ENCODE data around the gene NQO2. TPM values are rescaled to one million over a fixed set of nuclear protein-coding genes. Genes with fewer than 3 reads are reported as not detected.

Gene NQO2
- total RNA-seq, 2 donors from 2014 or later = 25.1 to 29.3 TPM

DNA sequence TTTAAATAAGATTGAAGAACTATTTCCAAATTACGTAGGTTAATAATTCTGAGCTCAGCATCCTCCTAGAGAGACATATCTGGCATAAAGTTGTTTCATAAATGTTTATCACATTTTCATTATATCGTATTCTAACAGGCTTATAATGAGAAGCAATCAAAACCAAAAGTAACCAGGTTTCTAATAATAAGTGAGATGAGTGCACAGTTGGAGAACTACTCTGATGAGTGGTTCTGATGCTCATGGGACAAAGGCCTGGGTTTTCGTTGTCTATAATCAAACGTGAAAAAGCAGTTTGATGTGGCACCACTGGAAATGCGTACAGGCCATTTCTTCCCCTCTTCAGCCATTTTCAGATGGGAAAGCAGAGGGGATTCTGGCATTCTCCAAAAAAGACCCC is 23.6 kb upstream of the NQO2 start:
- Mint-ChIP-seq H3K36me3 (ENCODE audit: low read depth) (no peaks in the 10 kb centered on the region), H3K4me1 (no peaks in the 10 kb centered on the region), H3K27me3 (peaks cover 14% of the 10 kb centered on the region), H3K9me3 (no peaks in the 10 kb centered on the region), H3K4me3 (no peak overlapping the region), H3K27ac (peak overlapping the region; percentile 59)
- no peak for ATAC-seq (replicated peaks)

- ATAC-seq (replicated peaks) = peak; percentile 59
- H3K36me3 Mint-ChIP-seq (ENCODE audit: low read depth) = no peaks in the 10 kb centered on the region
- H3K4me3 Mint-ChIP-seq = peak overlapping the region; percentile 25
- no peaks in the 10 kb centered on the region for H3K9me3 Mint-ChIP-seq
- H3K27ac Mint-ChIP-seq = peak overlapping the region; percentile 59
- H3K27me3 Mint-ChIP-seq = peaks cover 14% of the 10 kb centered on the region
- H3K4me1 Mint-ChIP-seq = no peaks in the 10 kb centered on the region
These were observed 23.1 kb upstream of the NQO2 start for GRCh38 chr6:2976571-2977085.

DNA sequence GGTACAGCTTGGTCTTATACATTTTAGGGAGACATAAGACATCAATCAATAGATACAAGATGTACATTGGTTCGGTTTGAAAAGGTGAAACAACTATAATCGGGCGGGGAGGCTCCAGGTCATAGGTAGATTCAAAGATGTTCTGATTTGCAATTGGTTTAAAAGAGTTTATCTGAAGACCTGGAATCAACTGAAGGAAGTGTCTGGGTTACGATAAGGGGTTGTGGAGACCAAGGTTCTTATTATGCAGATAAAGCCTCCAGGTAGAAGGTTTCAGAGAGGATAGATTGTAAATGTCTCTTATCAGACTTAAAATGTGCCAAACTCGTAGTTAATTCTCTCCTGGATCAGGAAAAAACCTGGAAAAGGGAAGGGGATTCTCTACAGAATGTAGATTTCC is 22.4 kb upstream of the NQO2 start:
- no peak for ATAC-seq (replicated peaks)
- Mint-ChIP-seq H3K4me3 (peak overlapping the region; percentile 14), H3K27me3 (peaks cover 17% of the 10 kb centered on the region), H3K27ac (peak overlapping the region; percentile 59), H3K9me3 (no peaks in the 10 kb centered on the region), H3K36me3 (ENCODE audit: low read depth) (no peaks in the 10 kb centered on the region), H3K4me1 (no peaks in the 10 kb centered on the region)

DNA sequence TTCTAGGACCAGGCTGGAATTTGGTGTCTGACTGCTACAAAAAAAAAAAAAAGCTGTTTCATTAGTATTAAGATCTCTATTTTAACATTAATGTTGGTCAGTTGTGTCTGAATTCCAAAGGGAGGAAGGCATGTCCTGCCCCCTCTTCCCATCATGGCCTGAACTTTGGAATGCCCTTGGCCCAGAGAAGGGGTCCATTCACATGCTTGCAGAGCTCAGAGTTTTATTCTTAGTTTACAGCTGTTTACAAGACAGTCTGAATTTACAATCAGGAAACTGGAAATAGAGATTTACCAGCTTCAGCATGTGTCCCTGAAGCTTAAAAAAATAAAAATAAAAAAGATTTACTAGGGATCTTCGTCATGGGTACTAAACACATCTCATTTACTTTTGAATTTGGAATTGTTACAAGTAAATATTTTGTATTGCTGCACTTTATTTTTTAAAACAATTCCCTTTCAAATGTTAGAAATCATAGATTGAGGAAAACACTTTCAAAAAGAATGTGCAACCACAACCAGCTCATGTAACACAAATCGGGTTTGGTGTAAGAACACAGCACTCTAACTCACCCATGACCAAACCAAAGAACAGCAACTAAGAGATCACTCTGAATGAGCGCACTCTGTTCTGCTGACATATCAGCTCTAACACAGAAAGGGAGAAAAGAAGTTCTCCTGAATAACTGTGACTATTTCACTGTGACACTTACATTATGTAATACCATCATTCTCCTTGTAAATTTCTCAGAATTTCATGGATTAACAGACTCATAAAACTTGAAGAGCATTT is 21.7 kb upstream of the NQO2 start:
- Mint-ChIP-seq H3K4me1 (no peaks in the 10 kb centered on the region), H3K4me3 (no peak overlapping the region), H3K9me3 (no peaks in the 10 kb centered on the region), H3K27ac (no peak overlapping the region), H3K36me3 (ENCODE audit: low read depth) (no peaks in the 10 kb centered on the region), H3K27me3 (peaks cover 19% of the 10 kb centered on the region)
- ATAC-seq (replicated peaks) = no peak

DNA sequence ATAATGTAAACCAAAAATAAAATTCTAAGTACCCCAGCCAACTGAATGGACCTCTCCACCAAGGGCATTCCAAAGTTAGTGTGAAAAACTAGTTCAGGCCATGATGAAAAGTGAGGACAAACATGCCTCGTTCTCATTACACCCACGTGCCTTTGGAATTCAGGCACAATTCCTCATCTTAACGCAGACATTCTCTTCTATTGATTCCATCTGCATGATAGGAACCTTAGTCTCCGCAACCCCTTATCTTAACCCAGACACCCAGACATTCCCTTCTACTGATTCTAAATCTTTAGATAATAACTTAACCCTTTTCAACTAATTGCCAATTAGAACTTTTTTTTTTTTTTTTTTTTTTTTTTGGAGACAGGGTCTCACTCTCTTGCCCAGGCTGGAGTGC is 20.8 kb upstream of the NQO2 start:
- Mint-ChIP-seq H3K4me1 (no peaks in the 10 kb centered on the region), H3K36me3 (ENCODE audit: low read depth) (no peaks in the 10 kb centered on the region)

DNA sequence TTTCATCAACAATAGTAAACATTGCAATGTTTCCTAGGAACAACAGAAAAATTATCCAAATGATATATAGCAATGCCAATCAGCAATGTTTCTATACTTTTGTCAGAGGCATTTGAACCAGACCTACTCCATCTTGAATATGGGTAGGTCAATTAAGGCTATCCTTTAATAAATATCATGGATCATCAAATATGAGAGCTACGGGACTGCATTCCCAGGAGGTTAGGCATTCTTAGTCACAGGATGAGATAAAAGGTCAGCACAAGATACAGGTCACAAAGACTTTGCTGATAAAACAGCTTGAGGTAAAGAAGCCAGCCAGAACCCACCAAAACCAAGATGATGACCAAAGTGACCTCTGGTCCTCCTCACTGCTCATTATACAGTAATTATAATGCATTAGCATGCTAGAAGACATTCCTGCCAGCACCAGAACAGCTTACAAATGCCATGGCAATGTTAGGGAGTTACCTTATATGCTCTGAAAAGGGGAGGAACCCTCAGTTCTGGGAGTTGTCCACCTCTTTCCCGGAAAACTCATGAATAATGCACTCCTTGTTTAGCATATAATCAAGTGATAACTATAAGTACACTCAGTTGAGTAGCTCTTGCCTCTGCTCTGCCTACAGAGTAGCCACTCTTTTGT is 19.8 kb upstream of the NQO2 start:
- H3K9me3 Mint-ChIP-seq = no peaks in the 10 kb centered on the region
- no peak for ATAC-seq (replicated peaks)
- H3K4me1 Mint-ChIP-seq = no peaks in the 10 kb centered on the region
- H3K36me3 Mint-ChIP-seq (ENCODE audit: low read depth) = no peaks in the 10 kb centered on the region
- no peak overlapping the region for H3K27ac Mint-ChIP-seq
- H3K27me3 Mint-ChIP-seq = peaks cover 14% of the 10 kb centered on the region
- no peak overlapping the region for H3K4me3 Mint-ChIP-seq

More for the DNA sequence above, 20.8 kb upstream of the NQO2 start:
- H3K27me3 Mint-ChIP-seq = peaks cover 14% of the 10 kb centered on the region
- no peak overlapping the region for H3K4me3 Mint-ChIP-seq
- no peak for ATAC-seq (replicated peaks)
- H3K27ac Mint-ChIP-seq = no peak overlapping the region
- no peaks in the 10 kb centered on the region for H3K9me3 Mint-ChIP-seq

DNA sequence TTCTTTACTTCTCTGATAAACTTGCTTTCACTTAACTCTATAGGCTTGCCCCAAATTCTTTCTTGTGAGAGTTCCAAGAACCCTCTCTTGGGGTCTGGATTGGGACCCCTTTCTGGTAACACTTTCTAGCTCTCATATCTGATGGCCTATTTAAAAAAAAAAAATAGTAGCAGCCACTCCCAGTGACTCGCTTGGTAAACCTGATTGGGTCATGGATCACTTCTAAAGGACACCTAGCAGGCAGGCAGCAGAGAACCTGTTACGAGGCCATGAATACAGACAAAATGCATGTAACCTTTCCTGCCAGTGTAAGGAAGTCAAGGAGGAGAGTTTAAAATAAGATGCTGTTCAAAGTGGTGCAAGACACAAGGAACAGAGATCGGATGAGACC is 19.2 kb upstream of the NQO2 start:
- Mint-ChIP-seq H3K4me1 (no peaks in the 10 kb centered on the region), H3K27ac (no peak overlapping the region), H3K4me3 (no peak overlapping the region), H3K27me3 (peaks cover 14% of the 10 kb centered on the region), H3K36me3 (ENCODE audit: low read depth) (no peaks in the 10 kb centered on the region), H3K9me3 (no peaks in the 10 kb centered on the region)
- ATAC-seq (replicated peaks) = no peak

GRCh38 chr6:2982426-2983117 is 17.1 kb upstream of the NQO2 start:
- H3K27me3 Mint-ChIP-seq = peaks cover 8% of the 10 kb centered on the region
- H3K9me3 Mint-ChIP-seq = no peaks in the 10 kb centered on the region
- ATAC-seq (replicated peaks) = no peak
- H3K4me1 Mint-ChIP-seq = no peaks in the 10 kb centered on the region
- no peak overlapping the region for H3K27ac Mint-ChIP-seq
- no peak overlapping the region for H3K4me3 Mint-ChIP-seq
- no peaks in the 10 kb centered on the region for H3K36me3 Mint-ChIP-seq (ENCODE audit: low read depth)

DNA sequence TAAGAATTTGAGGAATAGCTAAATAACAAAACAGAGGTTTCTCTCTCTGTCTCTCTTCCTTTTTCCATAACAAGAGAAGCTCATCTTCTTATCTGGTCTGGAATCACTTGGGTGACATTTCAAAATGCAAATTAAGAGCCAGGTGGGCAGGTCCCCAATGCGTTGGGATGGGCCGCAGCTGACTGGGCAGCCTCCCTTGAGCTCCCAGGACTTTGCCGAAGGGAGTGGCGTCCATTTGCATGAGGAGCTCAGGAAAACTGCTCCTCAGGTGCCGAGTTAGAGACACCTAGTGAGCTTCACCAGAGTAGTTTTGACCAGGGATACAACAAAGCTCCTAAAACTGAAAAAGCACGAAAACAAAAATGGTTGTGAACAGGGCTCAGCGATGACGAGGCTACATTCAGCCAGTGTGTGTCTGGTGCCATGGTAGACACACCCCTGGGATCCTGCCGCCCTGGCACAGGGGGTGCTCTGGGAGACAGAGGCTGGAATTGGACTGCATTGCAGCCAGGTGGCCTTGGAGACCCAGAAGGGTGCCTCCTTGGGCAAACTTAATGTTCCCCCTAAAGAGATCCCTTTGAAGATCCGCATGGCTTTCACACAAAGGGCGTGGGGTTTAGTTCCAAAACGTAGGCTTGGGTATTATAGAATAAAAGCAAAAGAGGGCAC is 14.8 kb upstream of the NQO2 start:
- Mint-ChIP-seq H3K27ac (no peak overlapping the region), H3K4me1 (peaks cover 9% of the 10 kb centered on the region), H3K36me3 (ENCODE audit: low read depth) (peaks cover 7% of the 10 kb centered on the region), H3K27me3 (peaks cover 8% of the 10 kb centered on the region), H3K4me3 (no peak overlapping the region), H3K9me3 (no peaks in the 10 kb centered on the region)
- no peak for ATAC-seq (replicated peaks)

- Mint-ChIP-seq H3K9me3 (no peaks in the 10 kb centered on the region), H3K27ac (peak overlapping the region; percentile 79), H3K4me1 (peaks cover 9% of the 10 kb centered on the region), H3K4me3 (peak overlapping the region; percentile 86), H3K27me3 (peaks cover 5% of the 10 kb centered on the region), H3K36me3 (ENCODE audit: low read depth) (peaks cover 7% of the 10 kb centered on the region)
- ATAC-seq (replicated peaks) = no peak
These were observed 12.9 kb upstream of the NQO2 start for GRCh38 chr6:2986722-2987221.

DNA sequence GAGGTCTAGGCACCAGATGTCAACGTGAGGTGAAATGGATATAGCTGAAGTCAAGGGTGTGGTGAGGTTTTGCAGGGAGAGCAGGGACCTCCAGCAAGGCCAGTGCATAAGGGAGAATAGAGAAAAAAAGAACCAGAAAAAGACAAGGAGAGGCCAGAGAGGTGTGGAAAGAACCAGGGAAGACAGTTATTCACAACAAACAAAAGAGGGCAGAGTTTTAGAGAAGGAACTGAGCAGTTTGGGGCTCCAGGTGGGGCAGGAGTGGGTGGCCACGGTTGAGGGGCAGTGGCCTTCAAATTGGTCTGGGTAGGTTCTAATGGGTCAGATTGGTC is 11.6 kb upstream of the NQO2 start:
- Mint-ChIP-seq H3K27me3 (no peaks in the 10 kb centered on the region), H3K4me3 (peak overlapping the region; percentile 86), H3K36me3 (ENCODE audit: low read depth) (peaks cover 7% of the 10 kb centered on the region), H3K27ac (peak overlapping the region; percentile 79), H3K9me3 (no peaks in the 10 kb centered on the region), H3K4me1 (peaks cover 9% of the 10 kb centered on the region)
- no peak for ATAC-seq (replicated peaks)

DNA sequence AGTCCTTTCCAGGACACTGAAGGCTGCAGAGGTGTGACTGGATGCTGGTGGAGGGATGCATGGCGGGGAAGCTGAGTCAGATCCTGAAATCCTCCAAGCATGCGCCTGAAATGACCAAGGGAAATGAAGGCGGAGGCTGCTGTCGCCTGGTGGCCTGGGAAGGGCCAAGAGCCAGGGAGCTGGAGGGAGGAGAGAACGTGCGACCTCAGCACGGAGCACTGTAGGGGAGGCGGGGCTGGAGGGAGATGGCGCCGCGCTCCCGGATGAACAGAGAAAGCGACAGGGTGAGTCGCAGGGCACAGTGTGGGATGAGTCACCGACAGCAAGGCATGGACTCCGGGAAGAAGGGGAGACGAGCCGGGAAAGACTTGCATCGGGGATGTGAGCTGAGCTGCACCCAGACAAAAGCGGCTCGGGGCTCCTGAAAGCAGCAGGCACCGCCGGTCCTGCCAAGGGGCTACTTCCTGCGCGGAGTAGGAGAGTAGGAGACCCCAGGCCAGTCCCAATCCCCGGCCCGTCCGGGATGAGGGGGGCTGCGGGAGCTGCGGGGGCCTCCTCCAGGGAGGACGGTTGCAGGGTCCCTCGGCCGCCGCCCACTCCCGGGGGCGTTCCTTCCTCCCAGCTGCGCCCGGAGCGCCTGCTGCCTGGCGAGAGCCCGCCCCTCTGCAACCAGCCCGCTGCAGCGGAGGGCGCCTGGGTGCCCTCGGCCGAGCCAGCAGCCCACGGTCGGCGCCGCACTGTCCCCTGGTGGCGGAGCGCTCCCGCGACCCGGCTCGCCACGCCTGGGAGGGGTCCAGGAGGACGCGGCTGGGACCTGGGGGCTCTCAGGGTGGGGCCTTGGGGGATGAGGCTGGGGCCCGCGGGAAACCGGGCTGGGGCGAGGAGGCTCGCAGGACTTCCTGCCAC is 11.0 kb upstream of the NQO2 start:
- peak overlapping the region; percentile 95 for H3K27ac Mint-ChIP-seq
- peaks cover 9% of the 10 kb centered on the region for H3K4me1 Mint-ChIP-seq
- H3K36me3 Mint-ChIP-seq (ENCODE audit: low read depth) = peaks cover 7% of the 10 kb centered on the region
- no peaks in the 10 kb centered on the region for H3K27me3 Mint-ChIP-seq
- ATAC-seq (replicated peaks) = peak; percentile 85
- peak overlapping the region; percentile 86 for H3K4me3 Mint-ChIP-seq
- H3K9me3 Mint-ChIP-seq = no peaks in the 10 kb centered on the region

DNA sequence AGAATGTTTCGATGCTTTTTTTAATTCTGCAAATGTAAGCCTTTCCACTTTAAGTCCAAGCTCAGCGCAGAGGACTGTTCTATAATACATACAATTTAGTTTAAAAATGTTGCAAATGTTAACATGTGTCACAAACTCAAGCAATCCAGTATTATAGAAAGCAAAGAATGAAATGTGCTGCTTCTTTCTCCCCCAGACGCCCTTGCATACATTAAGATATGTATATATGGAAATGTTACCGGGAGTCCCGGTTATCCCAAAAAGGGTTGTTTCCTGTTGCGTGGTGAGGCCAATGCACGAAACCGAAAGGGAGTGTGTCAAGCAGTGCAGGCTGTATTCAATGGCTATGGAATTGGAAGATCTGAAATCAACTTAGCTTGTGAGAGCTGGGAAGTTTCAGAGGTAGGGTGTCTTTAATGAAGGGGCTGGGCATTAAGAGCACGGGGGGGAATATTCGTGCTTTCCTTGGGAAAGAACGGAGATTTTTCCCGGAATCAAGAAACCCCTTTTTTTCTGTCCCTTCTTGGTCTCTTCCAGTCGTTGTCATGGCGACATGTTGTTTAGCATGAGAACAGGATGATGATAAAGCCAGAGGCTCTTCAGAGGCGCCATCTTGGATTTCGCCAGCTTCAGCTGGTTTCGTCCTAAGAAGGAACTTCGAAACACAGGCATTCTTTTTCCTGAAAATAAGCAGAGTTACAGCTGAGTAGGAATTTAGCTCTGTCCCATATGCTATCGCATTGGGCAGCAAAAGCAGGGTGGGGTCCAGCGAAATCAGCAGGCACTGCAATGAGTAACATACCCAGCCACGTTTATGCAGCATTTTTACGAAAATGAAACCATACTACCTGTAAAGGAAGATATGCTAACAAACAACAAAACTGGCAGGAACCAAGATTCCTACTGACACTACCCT is 10.1 kb upstream of the NQO2 start:
- Mint-ChIP-seq H3K27me3 (no peaks in the 10 kb centered on the region), H3K4me3 (peak overlapping the region; percentile 86), H3K36me3 (ENCODE audit: low read depth) (peaks cover 7% of the 10 kb centered on the region), H3K9me3 (no peaks in the 10 kb centered on the region), H3K4me1 (peaks cover 9% of the 10 kb centered on the region), H3K27ac (peak overlapping the region; percentile 95)
- ATAC-seq (replicated peaks) = peak; percentile 77

Data from activated T-helper 17 cell treated with anti-CD3 and anti-CD28 coated beads, Interleukin-2, amount 50 U/mL, for 72 hours (primary cell).